Testis (tissue), 2 donors: Measurements from ENCODE around the gene ATRN.

ENCODE experiments used
- CTCF ChIP-seq, 3 experiments: fragments of 450-650 bp in 2 of 3; fragments of 200-600 bp in 1 of 3; sonication (generic) in 1 of 3; IDR thresholded peaks; one replicate each; pipeline ENCODE4 v1.5.1; 2016 to 2019; ENCODE audit warnings: antibody characterized with exemption in 3 of 3, mild to moderate bottlenecking in 2 of 3, moderate library complexity in 1 of 3
- POLR2A ChIP-seq: fragments of 450-650 bp; IDR thresholded peaks from one replicate; pipeline ENCODE4 v1.6.1; 2017; ENCODE audit warnings: antibody characterized with exemption, mild to moderate bottlenecking, moderate library complexity

DNA sequence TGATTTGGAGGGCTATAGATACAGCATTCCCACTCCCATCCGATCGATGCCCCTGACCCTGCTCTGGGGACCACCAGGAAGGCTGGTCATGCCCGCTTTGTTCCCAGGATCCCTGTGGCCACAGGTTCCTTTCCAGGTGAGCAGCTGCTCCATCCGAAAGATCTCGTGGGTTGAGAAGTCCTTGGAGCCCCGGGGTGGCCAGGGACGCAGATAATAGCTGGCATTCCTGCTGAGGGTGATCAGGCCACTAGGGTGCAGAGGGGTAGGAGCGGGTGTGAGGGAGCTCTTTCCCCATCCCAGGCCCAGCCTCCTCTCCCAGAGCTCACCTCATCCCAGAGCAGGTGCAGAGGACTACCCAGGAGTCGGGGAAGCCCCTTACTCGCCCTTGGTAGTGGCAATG is 203.6 kb downstream of the ATRN start:
- TF ChIP-seq CTCF (IDR thresholded peaks at IDR 0.05): no peak
- no peak for TF ChIP-seq POLR2A
